Fibroblast of the aortic adventitia (primary cell): ENCODE data around the gene PHIP. TPM values are rescaled to one million over a fixed set of nuclear protein-coding genes. Genes with fewer than 3 reads are reported as not detected.

Experiments
- DNase-seq: peaks from one replicate; pipeline ENCODE4 v3.0.0-alpha.2; 2010; ENCODE audit warnings: low read depth
- H3K4me3 ChIP-seq: 2 replicates; pipeline ENCODE4 v1.5.1; 2011; ENCODE audit warnings: low read depth, mild to moderate bottlenecking, control low read depth, low read length, moderate library complexity
- total RNA-seq: library from RNA; depleted of rRNA; stranded (reverse); fragments of >200 nt; gene quantifications from 2 replicates; pipeline ENCODE4 v1.2.3, GENCODE V29; 2012; ENCODE audit warnings: low replicate concordance
- TF ChIP-seq, protein P1 (sequence below): IDR thresholded peaks from 2 replicates; pipeline ENCODE4 v1.5.1; 2011; ENCODE audit warnings: mild to moderate bottlenecking, low read length, control low read depth, inconsistent platforms; ENCODE audit not compliant: insufficient read depth

The PHIP gene
- total RNA-seq, 1 donor: 34.3 TPM

DNA sequence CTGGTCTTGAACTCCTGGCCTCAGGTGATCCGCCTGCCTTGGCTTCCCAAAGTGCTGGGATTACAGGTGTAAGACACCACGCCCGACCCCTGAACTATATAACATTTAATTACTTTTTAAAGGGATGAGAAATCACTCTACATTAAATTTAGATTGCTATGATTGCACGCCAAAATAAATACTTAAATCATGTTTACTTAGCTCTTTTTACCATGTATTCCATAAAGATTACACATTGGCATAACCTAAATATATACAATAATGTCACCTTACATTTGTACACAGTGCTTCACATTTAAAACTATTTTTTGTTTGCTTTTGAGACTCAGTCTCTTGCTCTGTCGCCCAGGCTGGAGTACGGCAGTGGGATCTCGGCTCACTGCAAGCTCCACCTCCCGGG lies 124.3 kb downstream of the PHIP start:
- TF ChIP-seq, protein P1, sequence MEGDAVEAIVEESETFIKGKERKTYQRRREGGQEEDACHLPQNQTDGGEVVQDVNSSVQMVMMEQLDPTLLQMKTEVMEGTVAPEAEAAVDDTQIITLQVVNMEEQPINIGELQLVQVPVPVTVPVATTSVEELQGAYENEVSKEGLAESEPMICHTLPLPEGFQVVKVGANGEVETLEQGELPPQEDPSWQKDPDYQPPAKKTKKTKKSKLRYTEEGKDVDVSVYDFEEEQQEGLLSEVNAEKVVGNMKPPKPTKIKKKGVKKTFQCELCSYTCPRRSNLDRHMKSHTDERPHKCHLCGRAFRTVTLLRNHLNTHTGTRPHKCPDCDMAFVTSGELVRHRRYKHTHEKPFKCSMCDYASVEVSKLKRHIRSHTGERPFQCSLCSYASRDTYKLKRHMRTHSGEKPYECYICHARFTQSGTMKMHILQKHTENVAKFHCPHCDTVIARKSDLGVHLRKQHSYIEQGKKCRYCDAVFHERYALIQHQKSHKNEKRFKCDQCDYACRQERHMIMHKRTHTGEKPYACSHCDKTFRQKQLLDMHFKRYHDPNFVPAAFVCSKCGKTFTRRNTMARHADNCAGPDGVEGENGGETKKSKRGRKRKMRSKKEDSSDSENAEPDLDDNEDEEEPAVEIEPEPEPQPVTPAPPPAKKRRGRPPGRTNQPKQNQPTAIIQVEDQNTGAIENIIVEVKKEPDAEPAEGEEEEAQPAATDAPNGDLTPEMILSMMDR: no peak
- no peak overlapping the region for H3K4me3 ChIP-seq
- no peak for DNase-seq

DNA sequence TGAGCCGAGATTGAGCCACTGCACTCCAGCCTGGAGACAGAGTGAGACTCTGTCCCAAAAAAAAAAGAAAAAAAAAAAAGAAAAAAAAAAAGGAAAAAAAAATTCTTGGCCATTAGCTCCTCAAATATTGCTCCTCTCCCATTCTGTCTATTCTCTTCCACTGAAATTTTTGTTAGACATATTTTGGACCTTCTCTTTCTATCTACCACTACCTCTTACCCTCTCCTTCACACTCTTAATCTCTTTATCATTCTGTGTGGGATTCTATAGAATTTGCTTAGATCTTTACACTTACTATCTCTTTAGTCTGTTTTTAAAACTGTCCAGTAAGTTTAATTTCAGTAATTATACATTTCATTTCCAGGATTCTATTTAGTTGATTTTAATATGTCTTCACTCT lies 125.7 kb downstream of the PHIP start:
- DNase-seq: no peak
- TF ChIP-seq, protein P1: no peak
- no peak overlapping the region for H3K4me3 ChIP-seq

DNA sequence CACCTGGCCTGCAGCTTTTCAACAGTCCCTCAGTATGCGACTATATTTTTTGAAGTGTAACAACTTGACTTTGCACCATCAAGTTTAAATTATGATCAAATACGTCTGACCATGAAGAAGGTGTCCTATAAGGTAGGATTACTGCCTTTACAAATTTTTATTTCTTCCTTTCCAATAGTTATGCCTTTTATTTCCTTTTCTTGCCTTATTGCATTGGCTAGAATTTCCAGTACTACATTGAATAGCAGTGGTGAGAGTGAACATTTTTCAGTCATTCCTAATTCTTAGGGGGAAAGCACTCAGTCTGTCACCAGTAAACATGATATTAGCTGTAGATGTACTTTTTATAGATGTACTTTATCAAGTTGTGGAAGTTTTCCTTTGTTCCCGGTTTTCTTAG lies 129.3 kb downstream of the PHIP start:
- DNase-seq: no peak
- TF ChIP-seq, protein P1: no peak
- no peak overlapping the region for H3K4me3 ChIP-seq

DNA sequence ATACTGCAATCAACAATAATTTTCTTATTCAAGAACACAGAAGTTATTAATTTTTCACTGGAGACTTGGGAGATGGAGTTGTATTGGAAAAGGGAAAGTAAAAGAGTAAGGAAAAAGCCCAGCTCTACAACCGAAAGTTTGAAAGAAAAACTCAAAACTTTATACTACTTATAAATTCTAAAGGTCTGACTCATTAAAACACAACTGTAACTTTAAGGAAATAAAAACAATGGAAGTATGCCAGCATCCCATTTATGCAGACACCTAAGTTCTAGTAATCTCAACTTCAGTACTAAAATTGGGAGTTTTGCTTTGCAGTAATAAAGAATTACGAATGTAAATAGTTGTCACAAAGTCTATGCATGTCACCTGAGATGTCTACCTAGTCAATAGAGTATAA lies 130.1 kb downstream of the PHIP start:
- peak; percentile 24 for DNase-seq
- TF ChIP-seq, protein P1: no peak
- no peak overlapping the region for H3K4me3 ChIP-seq

DNA sequence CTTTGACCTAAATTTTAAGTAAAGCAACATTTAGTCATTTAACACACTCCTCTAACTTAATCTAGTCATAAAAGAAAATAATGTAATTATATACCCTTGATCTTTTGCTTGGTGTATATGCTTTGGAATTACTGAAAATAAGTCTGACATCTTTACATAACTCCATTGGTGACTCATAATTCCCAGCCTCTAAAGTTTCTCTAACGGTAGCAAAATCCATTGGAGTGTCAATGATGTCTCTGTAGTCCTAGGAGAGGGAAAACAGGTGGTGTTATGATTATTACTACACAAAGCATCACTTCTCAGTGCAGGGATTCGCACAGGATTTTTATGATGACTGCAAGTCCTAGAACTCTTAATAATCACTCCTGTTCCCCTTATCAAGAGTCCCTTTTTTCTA lies 130.5 kb downstream of the PHIP start:
- H3K4me3 ChIP-seq: no peak overlapping the region
- no peak for DNase-seq
- TF ChIP-seq, protein P1: no peak

DNA sequence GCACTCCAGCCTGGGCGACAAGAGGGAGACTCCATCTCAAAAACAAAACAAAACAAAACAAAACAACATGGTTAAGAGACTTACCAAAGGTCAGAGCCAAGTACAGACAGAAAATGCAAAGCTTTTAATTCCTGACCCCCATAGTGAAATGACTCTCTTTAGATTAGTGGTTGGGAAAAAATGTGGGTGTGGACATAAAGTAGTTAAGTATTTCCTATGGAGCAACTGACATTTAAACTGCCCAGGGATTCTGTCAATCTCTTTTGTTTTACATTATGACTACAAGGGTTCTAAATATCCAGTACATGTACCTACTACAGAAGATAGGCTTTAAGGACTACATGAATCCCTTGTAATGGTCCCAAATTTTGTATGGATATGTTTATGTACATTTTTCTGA lies 135.6 kb downstream of the PHIP start:
- TF ChIP-seq, protein P1: no peak
- DNase-seq: peak; percentile 4
- no peak overlapping the region for H3K4me3 ChIP-seq

DNA sequence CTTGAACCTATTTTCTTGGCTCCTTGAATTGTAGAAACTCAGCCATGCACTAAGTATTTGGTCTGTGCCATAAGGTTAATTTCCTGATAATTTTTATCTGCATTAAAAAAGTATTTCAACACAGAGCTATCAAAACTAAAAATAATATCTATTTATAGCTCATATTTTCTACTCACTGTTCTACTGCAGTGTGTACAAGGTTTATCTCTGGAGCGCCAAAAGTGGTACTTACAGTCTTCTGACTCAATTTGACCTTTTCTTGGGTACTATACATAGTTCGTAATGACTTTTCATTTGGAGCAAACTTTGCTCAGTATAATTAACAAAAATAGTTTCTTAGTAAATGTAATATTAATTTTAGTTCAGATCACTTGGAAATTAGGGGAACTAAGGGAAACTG lies 141.5 kb downstream of the PHIP start:
- DNase-seq: no peak
- TF ChIP-seq, protein P1: no peak
- H3K4me3 ChIP-seq: no peak overlapping the region
